ENCODE data around the gene ARHGEF25.

ARHGEF25 gene

DNA sequence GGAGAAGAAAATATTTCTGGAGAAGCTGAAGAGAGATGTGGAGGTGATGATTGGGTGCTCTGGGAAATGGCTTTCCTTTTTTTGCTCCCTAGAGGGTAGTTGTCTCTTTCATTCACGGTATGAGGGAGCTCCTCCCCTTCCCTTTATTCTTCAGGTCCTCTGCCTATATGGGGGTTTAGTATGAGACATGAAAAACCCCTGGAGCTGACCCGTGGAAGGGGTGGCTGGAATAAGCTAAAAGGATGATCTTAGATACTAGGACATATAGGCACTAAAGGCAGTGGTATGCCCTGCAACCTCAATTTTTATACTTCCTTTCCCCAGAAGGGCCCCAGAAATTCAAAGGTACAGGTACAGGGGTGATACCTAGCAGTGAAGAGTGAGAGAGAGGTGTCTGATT, 10.8 kb upstream of the ARHGEF25 start:
- TF ChIP-seq SPI1 (IDR thresholded peaks at IDR 0.05; ENCODE audit: borderline replicate concordance, low read depth) (no peak), POLR2AphosphoS5 (IDR thresholded peaks at IDR 0.05; ENCODE audit: low read depth) (no peak), GABPA (IDR thresholded peaks at IDR 0.05; ENCODE audit: low read depth) (no peak), REST (IDR thresholded peaks at IDR 0.05; ENCODE audit: insufficient replicate concordance, low read depth) (no peak)
- TF ChIP-seq, protein P1, sequence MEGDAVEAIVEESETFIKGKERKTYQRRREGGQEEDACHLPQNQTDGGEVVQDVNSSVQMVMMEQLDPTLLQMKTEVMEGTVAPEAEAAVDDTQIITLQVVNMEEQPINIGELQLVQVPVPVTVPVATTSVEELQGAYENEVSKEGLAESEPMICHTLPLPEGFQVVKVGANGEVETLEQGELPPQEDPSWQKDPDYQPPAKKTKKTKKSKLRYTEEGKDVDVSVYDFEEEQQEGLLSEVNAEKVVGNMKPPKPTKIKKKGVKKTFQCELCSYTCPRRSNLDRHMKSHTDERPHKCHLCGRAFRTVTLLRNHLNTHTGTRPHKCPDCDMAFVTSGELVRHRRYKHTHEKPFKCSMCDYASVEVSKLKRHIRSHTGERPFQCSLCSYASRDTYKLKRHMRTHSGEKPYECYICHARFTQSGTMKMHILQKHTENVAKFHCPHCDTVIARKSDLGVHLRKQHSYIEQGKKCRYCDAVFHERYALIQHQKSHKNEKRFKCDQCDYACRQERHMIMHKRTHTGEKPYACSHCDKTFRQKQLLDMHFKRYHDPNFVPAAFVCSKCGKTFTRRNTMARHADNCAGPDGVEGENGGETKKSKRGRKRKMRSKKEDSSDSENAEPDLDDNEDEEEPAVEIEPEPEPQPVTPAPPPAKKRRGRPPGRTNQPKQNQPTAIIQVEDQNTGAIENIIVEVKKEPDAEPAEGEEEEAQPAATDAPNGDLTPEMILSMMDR (IDR thresholded peaks at IDR 0.05; ENCODE audit: insufficient read depth, low read length): no peak
- H3K27ac ChIP-seq (replicated peaks): no peak overlapping the region
- H3K4me3 ChIP-seq (replicated peaks; ENCODE audit: insufficient read depth, low read length): no peak overlapping the region
- no peak for DNase-seq (ENCODE audit: low read depth in 1 of 2, low spot score in 1 of 2)
- peaks cover 8% of the 10 kb centered on the region for H3K27me3 ChIP-seq (ENCODE audit: insufficient read depth, poor library complexity, severe bottlenecking)

GRCh38 chr12:57602544-57602943, 8.7 kb upstream of the ARHGEF25 start:
- no peak overlapping the region for H3K4me3 ChIP-seq (replicated peaks; ENCODE audit: insufficient read depth, low read length)
- peaks cover 20% of the 10 kb centered on the region for H3K27me3 ChIP-seq (ENCODE audit: insufficient read depth, poor library complexity, severe bottlenecking)
- DNase-seq (ENCODE audit: low read depth in 1 of 2, low spot score in 1 of 2): no peak
- no peak for TF ChIP-seq REST (IDR thresholded peaks at IDR 0.05; ENCODE audit: insufficient replicate concordance, low read depth)
- no peak for TF ChIP-seq GABPA (IDR thresholded peaks at IDR 0.05; ENCODE audit: low read depth)
- TF ChIP-seq, protein P1 (IDR thresholded peaks at IDR 0.05; ENCODE audit: insufficient read depth, low read length): no peak
- no peak for TF ChIP-seq POLR2AphosphoS5 (IDR thresholded peaks at IDR 0.05; ENCODE audit: low read depth)
- no peak for TF ChIP-seq SPI1 (IDR thresholded peaks at IDR 0.05; ENCODE audit: borderline replicate concordance, low read depth)
- H3K27ac ChIP-seq (replicated peaks): no peak overlapping the region

DNA sequence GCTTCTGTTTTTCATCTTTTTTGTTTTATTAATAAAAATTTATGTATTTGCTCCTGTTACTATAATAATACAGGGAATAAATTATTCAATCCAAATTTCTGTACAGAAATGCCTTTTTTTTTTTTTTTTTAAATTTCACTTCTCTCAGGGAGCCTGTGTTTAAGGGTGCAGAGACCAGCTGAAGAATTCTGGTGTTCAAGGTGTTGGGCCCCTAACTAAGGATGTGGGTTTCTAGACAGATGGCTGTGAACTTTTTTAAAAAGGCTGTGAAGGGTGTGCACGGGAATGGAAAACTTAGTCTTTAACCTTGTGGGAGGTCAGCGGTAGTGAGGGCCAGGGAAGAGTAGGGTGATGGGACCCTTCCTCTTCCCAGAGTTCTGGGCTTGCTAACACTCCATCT, 7.9 kb upstream of the ARHGEF25 start:
- Histone ChIP-seq H3K4me3 (replicated peaks; ENCODE audit: insufficient read depth, low read length) (no peak overlapping the region), H3K27ac (replicated peaks) (no peak overlapping the region), H3K27me3 (ENCODE audit: insufficient read depth, poor library complexity, severe bottlenecking) (peaks cover 22% of the 10 kb centered on the region)
- no peak for DNase-seq (ENCODE audit: low read depth in 1 of 2, low spot score in 1 of 2)
- TF ChIP-seq GABPA (IDR thresholded peaks at IDR 0.05; ENCODE audit: low read depth) (no peak), SPI1 (IDR thresholded peaks at IDR 0.05; ENCODE audit: borderline replicate concordance, low read depth) (no peak), POLR2AphosphoS5 (IDR thresholded peaks at IDR 0.05; ENCODE audit: low read depth) (no peak), REST (IDR thresholded peaks at IDR 0.05; ENCODE audit: insufficient replicate concordance, low read depth) (no peak)
- TF ChIP-seq, protein P1 (IDR thresholded peaks at IDR 0.05; ENCODE audit: insufficient read depth, low read length): no peak

Measured in HL-60 (cell line).